H9 (cell line): ENCODE measurements around the gene HIPK3. TPM values are rescaled to one million over a fixed set of nuclear protein-coding genes. Genes with fewer than 3 reads are reported as not detected.

ENCODE experiments used
- DNase-seq: peaks from one replicate; pipeline ENCODE4 v3.0.0-alpha.2; 2017
- H2AFZ ChIP-seq: one replicate; pipeline ENCODE4 v1.6.1; 2013; ENCODE audit warnings: mild to moderate bottlenecking, low read length, control low read depth, moderate library complexity
- H2AK5ac ChIP-seq: 2 replicates; pipeline ENCODE4 v1.6.1; 2013; ENCODE audit warnings: low read length, control low read depth, mixed read lengths; ENCODE audit not compliant: insufficient read length
- H2BK120ac ChIP-seq: one replicate; pipeline ENCODE4 v1.6.1; 2013; ENCODE audit warnings: low read depth, mild to moderate bottlenecking, low read length, control low read depth, inconsistent platforms; ENCODE audit not compliant: poor library complexity, severe bottlenecking
- H2BK12ac ChIP-seq: 2 replicates; pipeline ENCODE4 v1.6.1; 2013; ENCODE audit warnings: low read length, control low read depth, mixed read lengths, low read depth; ENCODE audit not compliant: insufficient read length
- H2BK15ac ChIP-seq: 2 replicates; pipeline ENCODE4 v1.6.1; 2013; ENCODE audit warnings: low read depth, low read length, control low read depth
- H2BK20ac ChIP-seq: one replicate; pipeline ENCODE4 v1.6.1; 2013; ENCODE audit warnings: low read depth, mild to moderate bottlenecking, low read length, control low read depth, inconsistent platforms; ENCODE audit not compliant: poor library complexity, severe bottlenecking
- H2BK5ac ChIP-seq: 2 replicates; pipeline ENCODE4 v1.6.1; 2013; ENCODE audit warnings: low read length, control low read depth, mixed read lengths; ENCODE audit not compliant: insufficient read length
- H3K14ac ChIP-seq: 2 replicates; pipeline ENCODE4 v1.6.1; 2013; ENCODE audit warnings: low read length, control low read depth; ENCODE audit not compliant: insufficient read depth
- H3K18ac ChIP-seq: 2 replicates; pipeline ENCODE4 v1.6.1; 2013; ENCODE audit warnings: low read depth, mild to moderate bottlenecking, mixed read lengths, low read length, control low read depth; ENCODE audit not compliant: insufficient read length
- H3K23ac ChIP-seq: 2 replicates; pipeline ENCODE4 v1.6.1; 2013; ENCODE audit warnings: low read length, control low read depth, mixed read lengths, low read depth; ENCODE audit not compliant: insufficient read length
- H3K23me2 ChIP-seq: 2 replicates; pipeline ENCODE4 v1.6.1; 2013; ENCODE audit warnings: low read depth, mild to moderate bottlenecking, mixed read lengths, low read length, control low read depth; ENCODE audit not compliant: insufficient read length, poor library complexity, severe bottlenecking
- H3K27ac ChIP-seq: 2 replicates; pipeline ENCODE4 v1.5.1; 2013; ENCODE audit warnings: low read length, control low read depth, mixed read lengths, low read depth; ENCODE audit not compliant: insufficient read length
- H3K27me3 ChIP-seq: 2 replicates; pipeline ENCODE4 v1.6.1; 2013; ENCODE audit warnings: low read length, control low read depth, inconsistent platforms; ENCODE audit not compliant: insufficient read depth
- H3K4ac ChIP-seq: 2 replicates; pipeline ENCODE4 v1.6.1; 2013; ENCODE audit warnings: low read depth, mild to moderate bottlenecking, control low read depth, inconsistent platforms, low read length, moderate library complexity
- H3K4me1 ChIP-seq: 2 replicates; pipeline ENCODE4 v1.6.1; 2013; ENCODE audit warnings: low read length, control low read depth, inconsistent platforms; ENCODE audit not compliant: insufficient read depth
- H3K4me2 ChIP-seq: 2 replicates; pipeline ENCODE4 v1.6.1; 2013; ENCODE audit warnings: low read length, control low read depth, mixed read lengths; ENCODE audit not compliant: insufficient read length, insufficient read depth
- H3K56ac ChIP-seq: 2 replicates; pipeline ENCODE4 v1.6.1; 2013; ENCODE audit warnings: low read depth, mild to moderate bottlenecking, mixed read lengths, low read length, control low read depth; ENCODE audit not compliant: insufficient read length
- H3K79me1 ChIP-seq: 2 replicates; pipeline ENCODE4 v1.6.1; 2013; ENCODE audit warnings: low read depth, mild to moderate bottlenecking, moderate library complexity, low read length, control low read depth, inconsistent platforms; ENCODE audit not compliant: insufficient read depth, poor library complexity, severe bottlenecking
- H3K79me2 ChIP-seq: 2 replicates; pipeline ENCODE4 v1.6.1; 2013; ENCODE audit warnings: low read length, control low read depth, inconsistent platforms; ENCODE audit not compliant: insufficient read depth
- H3K9ac ChIP-seq: 2 replicates; pipeline ENCODE4 v1.6.1; 2013; ENCODE audit warnings: low read length, control low read depth, mixed read lengths; ENCODE audit not compliant: insufficient read length; ENCODE audit errors: extremely low read depth
- H3K9me3 ChIP-seq: one replicate; pipeline ENCODE4 v1.6.1; 2013; ENCODE audit warnings: low read depth, low read length, inconsistent platforms; ENCODE audit not compliant: control insufficient read depth
- H3T11ph ChIP-seq: one replicate; pipeline ENCODE4 v1.6.1; 2013; ENCODE audit warnings: mild to moderate bottlenecking, low read length, control low read depth, inconsistent platforms
- H4K20me1 ChIP-seq: one replicate; pipeline ENCODE4 v1.6.1; 2013; ENCODE audit not compliant: control insufficient read depth, insufficient read length, insufficient read depth
- H4K5ac ChIP-seq: 2 replicates; pipeline ENCODE4 v1.6.1; 2013; ENCODE audit warnings: low read depth, mild to moderate bottlenecking, mixed read lengths, low read length, control low read depth; ENCODE audit not compliant: insufficient read length
- H4K8ac ChIP-seq: replicated peaks from 2 replicates; pipeline ENCODE4 v1.6.1; 2013; ENCODE audit warnings: low read length, control low read depth, mixed read lengths, low read depth; ENCODE audit not compliant: insufficient read length
- H4K91ac ChIP-seq: 2 replicates; pipeline ENCODE4 v1.6.1; 2013; ENCODE audit warnings: low read depth, mild to moderate bottlenecking, moderate library complexity, mixed read lengths, low read length, control low read depth; ENCODE audit not compliant: insufficient read length
- H3K27ac Mint-ChIP-seq, 3 experiments: 2 replicates in 2 of 3; 3 replicates in 1 of 3; pipeline ENCODE4 v1.8.0; 2020 to 2021; ENCODE audit warnings: mixed read lengths in 3 of 3, mild to moderate bottlenecking in 1 of 3, moderate library complexity in 1 of 3
- H3K27me3 Mint-ChIP-seq: 2 replicates; pipeline ENCODE4 v1.8.0; 2021; ENCODE audit warnings: low read depth, mild to moderate bottlenecking, moderate library complexity, mixed read lengths
- H3K36me3 Mint-ChIP-seq, 3 experiments: 2 replicates in 2 of 3; 3 replicates in 1 of 3; pipeline ENCODE4 v1.8.0; 2020 to 2021; ENCODE audit warnings: low read depth in 3 of 3, mixed read lengths in 3 of 3; ENCODE audit not compliant: insufficient read depth in 1 of 3
- H3K4me1 Mint-ChIP-seq, 2 experiments: 2 replicates each; pipeline ENCODE4 v1.8.0; 2020; ENCODE audit warnings: mixed read lengths in 2 of 2
- H3K4me3 Mint-ChIP-seq, 2 experiments: 2 replicates in 1 of 2; 3 replicates in 1 of 2; pipeline ENCODE4 v1.8.0; 2020 to 2021; ENCODE audit warnings: mild to moderate bottlenecking in 2 of 2, mixed read lengths in 2 of 2, moderate library complexity in 1 of 2
- H3K9me3 Mint-ChIP-seq, 2 experiments: 2 replicates in 1 of 2; 3 replicates in 1 of 2; pipeline ENCODE4 v1.8.0; 2020; ENCODE audit warnings: mild to moderate bottlenecking in 2 of 2, mixed read lengths in 2 of 2, moderate library complexity in 1 of 2
- CTCF ChIP-seq: fragments of 200-600 bp; sonication (generic); conservative IDR thresholded peaks from 3 replicates; pipeline ENCODE4 v1.8.0; 2021; ENCODE audit warnings: antibody characterized with exemption, mild to moderate bottlenecking
- WGBS: extraction: QIAGEN DNeasy Blood & Tissue Kit; methylation state at CpG from one replicate; pipeline ENCODE4 v1.1.7; 2013; ENCODE audit warnings: missing lambda C conversion rate, low lambda C conversion rate, mixed read lengths; ENCODE audit not compliant: insufficient read length; ENCODE audit errors: extremely low coverage; 5-methylcytosine and 5-hydroxymethylcytosine counted together
- total RNA-seq: library from RNA; stranded (reverse); gene quantifications from 2 replicates; pipeline ENCODE4 v1.2.1, GENCODE V29; 2021

HIPK3 gene
- total RNA-seq, 1 experiment from 2014 or later: 23.4 TPM

- no peaks in the 10 kb centered on the region for H4K20me1 ChIP-seq
- no CpG with 5 or more reads among the region's 8 CpGs for WGBS
- no peak overlapping the region for H2BK15ac ChIP-seq
- no peaks in the 10 kb centered on the region for H3K9me3 ChIP-seq
- no peaks in the 10 kb centered on the region; a peak in 2 of 7 replicates for H3K36me3 Mint-ChIP-seq
- no peaks in the 10 kb centered on the region for H3K4me1 ChIP-seq
- H3K4me1 Mint-ChIP-seq: peaks cover 9 to 13% of the 10 kb centered on the region in 2 experiments
- no peaks in the 10 kb centered on the region for H3K23me2 ChIP-seq
- no peak overlapping the region for H2BK20ac ChIP-seq
- H3T11ph ChIP-seq: no peak overlapping the region
- no peak for DNase-seq
- no peaks in the 10 kb centered on the region for H3K27me3 Mint-ChIP-seq
- H3K18ac ChIP-seq: no peak overlapping the region
- H2BK12ac ChIP-seq: no peak overlapping the region
- H3K56ac ChIP-seq: no peak overlapping the region
- H3K4me2 ChIP-seq: no peak overlapping the region
- no peaks in the 10 kb centered on the region for H3K27me3 ChIP-seq
- H3K14ac ChIP-seq: no peak overlapping the region
- H3K23ac ChIP-seq: no peak overlapping the region
- H3K4me3 Mint-ChIP-seq: no peak overlapping the region
- H3K4ac ChIP-seq: no peak overlapping the region
- TF ChIP-seq CTCF: no peak
- no peak overlapping the region for H3K27ac Mint-ChIP-seq
- H3K79me2 ChIP-seq: peaks cover 11% of the 10 kb centered on the region; the same call in 1 of the 2 replicates
- no peak overlapping the region for H4K91ac ChIP-seq
- H2BK120ac ChIP-seq: no peak overlapping the region
- H3K9ac ChIP-seq: no peak overlapping the region
- no peak overlapping the region for H2BK5ac ChIP-seq
- no peak overlapping the region for H3K27ac ChIP-seq
- H3K79me1 ChIP-seq: peaks cover 5% of the 10 kb centered on the region
- H4K5ac ChIP-seq: no peak overlapping the region
- no peak overlapping the region for H4K8ac ChIP-seq
- H2AFZ ChIP-seq: no peak overlapping the region
- no peak overlapping the region for H2AK5ac ChIP-seq
- no peaks in the 10 kb centered on the region; a peak in 1 of 5 replicates for H3K9me3 Mint-ChIP-seq
These were observed 9.4 kb downstream of the HIPK3 start for GRCh38 chr11:33266393-33267215.
